Tibial nerve (tissue), 4 donors: ENCODE data around the gene COL4A2.

Experiments
- EP300 ChIP-seq, 2 donors: sonication (generic); formaldehyde crosslinking; IDR thresholded peaks; one replicate each; pipeline ENCODE4 v1.6.1; 2017; ENCODE audit warnings: antibody characterized with exemption in 2 of 2, mild to moderate bottlenecking in 1 of 2
- POLR2A ChIP-seq, 2 donors: fragments of 450-650 bp; IDR thresholded peaks; one replicate each; pipeline ENCODE4 v1.6.1; 2017; ENCODE audit warnings: antibody characterized with exemption in 2 of 2, mild to moderate bottlenecking in 2 of 2, moderate library complexity in 2 of 2
- TF ChIP-seq, protein P1 (sequence below), 5 experiments: fragments of 200-600 bp in 3 of 5; fragments of 450-650 bp in 2 of 5; sonication (generic) in 3 of 5; IDR thresholded peaks; one replicate each; pipeline ENCODE4 v1.5.1; 2016 to 2019; ENCODE audit warnings: antibody characterized with exemption in 5 of 5, mild to moderate bottlenecking in 3 of 5, moderate library complexity in 2 of 5

- TF ChIP-seq, protein P1, sequence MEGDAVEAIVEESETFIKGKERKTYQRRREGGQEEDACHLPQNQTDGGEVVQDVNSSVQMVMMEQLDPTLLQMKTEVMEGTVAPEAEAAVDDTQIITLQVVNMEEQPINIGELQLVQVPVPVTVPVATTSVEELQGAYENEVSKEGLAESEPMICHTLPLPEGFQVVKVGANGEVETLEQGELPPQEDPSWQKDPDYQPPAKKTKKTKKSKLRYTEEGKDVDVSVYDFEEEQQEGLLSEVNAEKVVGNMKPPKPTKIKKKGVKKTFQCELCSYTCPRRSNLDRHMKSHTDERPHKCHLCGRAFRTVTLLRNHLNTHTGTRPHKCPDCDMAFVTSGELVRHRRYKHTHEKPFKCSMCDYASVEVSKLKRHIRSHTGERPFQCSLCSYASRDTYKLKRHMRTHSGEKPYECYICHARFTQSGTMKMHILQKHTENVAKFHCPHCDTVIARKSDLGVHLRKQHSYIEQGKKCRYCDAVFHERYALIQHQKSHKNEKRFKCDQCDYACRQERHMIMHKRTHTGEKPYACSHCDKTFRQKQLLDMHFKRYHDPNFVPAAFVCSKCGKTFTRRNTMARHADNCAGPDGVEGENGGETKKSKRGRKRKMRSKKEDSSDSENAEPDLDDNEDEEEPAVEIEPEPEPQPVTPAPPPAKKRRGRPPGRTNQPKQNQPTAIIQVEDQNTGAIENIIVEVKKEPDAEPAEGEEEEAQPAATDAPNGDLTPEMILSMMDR (IDR thresholded peaks at IDR 0.05): no peak
- TF ChIP-seq POLR2A (IDR thresholded peaks at IDR 0.05) (no peak), EP300 (IDR thresholded peaks at IDR 0.05) (no peak)
These were observed 112.9 kb downstream of the COL4A2 start for GRCh38 chr13:110419946-110420345.
